ENCODE measurements around the gene LNPK.
"Not testable (repeated sequence)": the region's sequence is repeated elsewhere in the genome, so short reads cannot be mapped to it uniquely, and the experiment has no call there.

LNPK gene

DNA sequence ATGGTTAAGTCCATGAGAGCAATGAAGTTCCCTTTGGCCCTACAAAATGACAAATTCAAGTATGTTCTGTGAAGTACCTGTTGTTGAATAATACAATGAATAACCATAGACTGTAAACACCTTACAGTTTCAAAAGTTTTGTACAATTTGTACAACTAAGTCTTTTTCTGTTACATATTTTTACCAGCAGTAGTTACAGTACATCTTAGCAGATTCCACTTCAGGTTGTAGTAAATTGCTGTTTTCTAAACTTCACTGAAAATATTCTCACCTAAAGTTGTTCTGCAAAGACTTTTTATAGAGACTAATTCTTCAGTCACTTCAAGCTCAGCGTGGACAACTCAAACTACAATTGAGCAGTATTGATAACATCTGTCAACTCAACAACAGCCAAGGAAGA is 28.7 kb downstream of the LNPK start:
- no peak for DNase-seq (ENCODE audit: low read depth in 2 of 2)

DNA sequence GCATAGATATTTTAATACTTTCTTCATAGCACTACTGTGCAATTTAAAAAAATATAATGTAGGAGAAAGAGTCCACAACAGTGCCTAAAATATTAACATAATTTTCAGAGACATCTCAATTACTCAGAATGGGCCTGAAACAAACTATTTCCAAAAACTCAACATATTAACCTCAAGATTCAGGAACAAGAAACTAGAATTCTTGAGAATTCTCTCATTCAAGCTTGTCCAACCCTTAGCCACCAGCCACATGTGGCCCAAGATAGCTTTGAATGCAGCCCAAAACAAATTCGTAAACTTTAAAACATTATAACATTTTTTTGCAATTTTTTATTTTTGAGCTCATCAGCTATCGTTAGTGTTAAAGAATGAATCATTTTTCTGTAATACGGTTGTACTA is 35.2 kb downstream of the LNPK start:
- no peak for DNase-seq (ENCODE audit: low read depth in 2 of 2)

GRCh38 chr2:175965773-175966172 is 36.3 kb downstream of the LNPK start:
- DNase-seq (ENCODE audit: low read depth in 2 of 2): no peak

DNA sequence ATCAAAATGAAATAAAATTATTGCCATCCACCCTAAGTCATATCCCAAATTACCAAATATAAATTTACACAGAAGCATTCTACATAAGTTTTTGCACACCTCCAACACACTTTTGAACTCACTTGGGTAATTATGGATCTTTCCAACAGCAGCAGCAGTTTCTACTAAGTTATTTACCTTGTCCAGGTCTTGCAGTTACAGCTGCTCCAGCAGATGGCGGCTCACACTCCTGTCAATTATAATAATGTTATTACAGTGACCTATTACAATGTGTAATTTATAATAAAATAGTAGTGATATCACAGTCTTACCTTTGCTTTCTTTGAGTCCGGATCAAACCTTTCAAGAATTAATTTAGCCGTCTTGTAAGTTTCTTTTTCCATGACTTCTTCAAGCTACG is 37.9 kb downstream of the LNPK start:
- no peak for DNase-seq (ENCODE audit: low read depth in 2 of 2)

DNA sequence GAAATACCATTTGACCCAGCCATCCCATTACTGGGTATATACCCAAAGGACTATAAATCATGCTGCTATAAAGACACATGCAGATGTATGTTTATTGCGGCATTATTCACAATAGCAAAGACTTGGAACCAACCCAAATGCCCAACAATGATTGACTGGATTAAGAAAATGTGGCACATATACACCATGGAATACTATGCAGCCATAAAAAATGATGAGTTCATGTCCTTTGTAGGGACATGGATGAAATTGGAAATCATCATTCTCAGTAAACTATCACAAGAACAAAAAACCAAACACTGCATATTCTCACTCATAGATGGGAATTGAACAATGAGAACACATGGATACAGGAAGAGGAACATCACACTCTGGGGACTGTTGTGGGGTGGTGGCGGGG is 38.9 kb downstream of the LNPK start:
- not testable (repeated sequence) for DNase-seq (ENCODE audit: low read depth in 2 of 2)

GRCh38 chr2:175957845-175958244 is 44.2 kb downstream of the LNPK start:
- no peak for DNase-seq (ENCODE audit: low read depth in 2 of 2)

- no peak for DNase-seq (ENCODE audit: low read depth in 2 of 2)
Observed at GRCh38 chr2:175955136-175955535, 46.9 kb downstream of the LNPK start.

- DNase-seq (ENCODE audit: low read depth in 2 of 2): no peak
Observed at GRCh38 chr2:175950512-175950911, 51.6 kb downstream of the LNPK start.

DNA sequence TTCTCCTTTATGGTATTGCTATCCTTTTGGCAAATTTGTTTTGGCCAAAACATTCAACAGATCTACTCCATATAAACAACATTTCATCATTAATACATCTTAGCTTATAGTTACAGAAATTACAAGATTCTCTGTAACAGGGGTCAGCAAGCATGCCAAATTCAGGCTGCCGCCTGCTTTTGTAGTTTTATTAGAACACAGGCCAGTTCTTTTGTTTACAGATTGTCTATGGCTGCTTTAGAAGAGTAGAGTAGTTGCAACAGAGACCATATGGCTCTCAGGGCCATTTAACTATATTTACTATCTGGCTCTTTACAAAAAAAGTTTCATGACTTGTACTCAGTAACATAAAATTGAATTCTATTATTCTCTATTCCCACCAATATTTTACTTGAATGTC is 53.9 kb downstream of the LNPK start:
- no peak for DNase-seq (ENCODE audit: low read depth in 2 of 2)

DNA sequence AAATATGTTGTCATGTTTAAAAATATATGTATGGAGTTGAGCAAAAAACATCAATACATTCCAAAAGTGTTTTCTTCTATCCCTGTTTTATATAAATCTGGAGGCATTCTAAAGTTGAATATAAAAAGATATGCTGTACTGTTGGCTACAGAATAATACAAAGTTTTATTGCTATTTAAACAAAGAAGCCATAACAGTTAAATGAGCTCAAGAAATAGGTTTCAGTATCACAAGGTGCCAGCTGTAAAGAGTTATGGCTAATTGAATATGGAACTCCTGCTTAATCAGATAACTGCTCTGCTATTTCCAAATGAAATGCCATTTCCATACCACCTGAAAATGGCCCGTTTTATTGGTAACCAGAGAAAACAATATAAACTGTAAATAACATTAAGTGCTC is 55.0 kb downstream of the LNPK start:
- no peak for DNase-seq (ENCODE audit: low read depth in 2 of 2)

DNA sequence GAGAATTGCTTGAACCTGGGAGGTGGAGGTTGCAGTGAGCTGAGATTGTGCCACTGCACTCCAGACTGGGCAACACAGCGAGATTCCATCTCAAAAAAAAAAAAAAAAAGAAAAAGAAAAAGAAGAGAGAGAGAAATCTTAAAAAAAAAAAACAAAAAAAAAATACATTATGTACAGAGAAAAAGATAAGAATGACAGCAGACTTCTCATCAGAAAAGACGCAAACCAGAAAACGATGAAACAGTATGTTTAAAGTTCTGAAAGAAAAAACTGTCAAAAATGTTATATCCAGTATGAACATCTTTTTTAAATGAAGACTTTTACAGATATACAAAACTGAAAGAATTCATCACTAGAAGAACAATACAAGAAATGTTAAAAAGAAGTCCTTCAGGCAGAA is 60.4 kb downstream of the LNPK start:
- DNase-seq (ENCODE audit: low read depth in 2 of 2): no peak

DNA sequence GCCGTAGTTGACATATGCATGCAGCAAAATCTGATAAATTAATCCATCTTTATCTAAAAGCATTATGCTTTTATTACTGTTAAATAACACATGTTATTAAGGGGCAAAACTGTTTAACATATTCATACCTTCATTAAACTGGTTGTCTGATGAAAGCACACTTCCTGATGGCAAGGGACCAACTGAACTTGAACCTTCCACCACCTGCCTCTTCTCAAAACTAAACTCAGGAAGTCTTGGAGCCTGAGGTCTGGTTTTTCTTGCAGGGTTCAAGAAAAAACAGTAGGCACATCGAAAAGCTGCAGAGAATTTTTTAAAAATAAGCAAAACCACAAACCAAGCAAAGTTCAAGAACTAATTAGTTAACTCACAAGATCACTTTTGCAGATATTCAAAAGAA is 64.9 kb downstream of the LNPK start:
- no peak for DNase-seq (ENCODE audit: low read depth in 2 of 2)

DNA sequence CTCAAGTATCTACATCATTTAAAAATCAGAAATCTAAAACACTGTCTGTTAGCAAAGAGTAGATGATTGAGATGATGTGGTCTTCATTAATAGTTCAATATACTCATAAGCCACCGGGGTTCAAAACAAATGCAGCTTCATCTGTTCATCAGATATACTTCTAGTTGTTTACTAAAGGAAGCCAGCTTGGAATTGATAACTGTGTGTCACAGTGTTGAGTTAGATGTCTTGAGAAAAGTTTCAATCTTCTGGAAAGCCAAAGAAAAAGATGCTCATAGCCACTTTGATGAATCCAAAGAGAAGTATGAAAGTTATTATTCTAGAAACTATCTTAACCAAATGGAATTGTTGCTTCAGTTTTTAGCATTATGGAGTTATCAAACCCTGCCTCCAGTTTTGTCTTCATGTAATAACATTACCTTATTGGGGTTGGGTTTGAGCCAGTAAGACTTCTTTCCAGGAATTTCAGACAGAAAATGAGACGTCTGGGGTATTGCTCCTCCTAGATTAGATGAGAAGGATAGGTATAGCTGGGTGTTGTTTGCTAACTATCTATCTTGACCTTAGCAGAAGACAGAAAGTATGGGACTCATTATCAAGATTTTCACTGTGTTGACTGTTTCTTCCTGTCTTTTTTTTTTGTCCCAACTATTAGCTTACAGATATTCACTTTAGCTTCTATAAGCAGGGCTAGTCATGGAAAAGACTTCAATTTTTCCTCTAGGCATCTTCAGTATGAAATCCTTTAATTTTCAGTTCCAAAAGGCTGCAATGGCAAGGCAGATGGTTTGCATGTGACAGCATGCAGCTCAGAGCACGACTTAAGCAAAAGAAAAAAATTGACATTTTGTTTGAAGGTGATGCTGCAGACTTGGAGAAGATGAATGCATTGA is 66.5 kb downstream of the LNPK start:
- DNase-seq (ENCODE audit: low read depth in 2 of 2): no peak

DNA sequence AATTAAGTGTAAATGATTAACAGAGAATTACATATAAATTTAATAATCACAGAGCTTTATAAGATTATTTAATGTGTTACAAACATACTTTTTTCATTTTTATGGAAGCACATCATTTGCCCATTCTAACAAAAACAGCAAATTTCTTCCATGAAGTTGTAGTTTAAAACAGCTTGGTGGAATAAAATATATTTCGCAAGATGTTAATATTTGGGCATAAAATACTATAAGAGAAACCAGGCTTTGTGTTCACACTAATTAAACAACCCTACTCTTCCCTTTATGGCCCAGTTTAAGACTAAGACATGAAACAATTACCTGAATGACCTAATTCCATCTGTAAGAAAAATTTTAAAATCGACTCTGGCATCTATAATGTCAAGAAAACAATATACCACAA is 69.4 kb downstream of the LNPK start:
- no peak for DNase-seq (ENCODE audit: low read depth in 2 of 2)

DNA sequence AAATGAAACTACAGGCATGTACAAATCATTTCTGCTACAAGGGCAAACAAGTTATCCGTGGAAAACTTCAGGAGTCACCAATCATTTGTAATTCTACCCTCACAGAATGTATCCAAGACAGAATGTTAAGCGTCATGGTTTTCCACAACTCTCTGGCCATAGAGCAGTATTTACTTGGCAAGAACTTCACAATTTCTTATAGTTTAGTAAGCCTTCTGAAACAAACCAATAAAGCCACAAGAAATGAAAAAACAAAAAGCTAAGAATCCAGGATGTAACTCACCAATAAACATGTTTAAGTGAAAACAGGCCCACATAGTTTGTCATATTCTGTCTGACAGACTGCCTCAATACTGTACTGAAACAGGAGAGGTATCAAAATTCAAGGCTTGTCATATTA is 70.3 kb downstream of the LNPK start:
- DNase-seq (ENCODE audit: low read depth in 2 of 2): no peak

DNA sequence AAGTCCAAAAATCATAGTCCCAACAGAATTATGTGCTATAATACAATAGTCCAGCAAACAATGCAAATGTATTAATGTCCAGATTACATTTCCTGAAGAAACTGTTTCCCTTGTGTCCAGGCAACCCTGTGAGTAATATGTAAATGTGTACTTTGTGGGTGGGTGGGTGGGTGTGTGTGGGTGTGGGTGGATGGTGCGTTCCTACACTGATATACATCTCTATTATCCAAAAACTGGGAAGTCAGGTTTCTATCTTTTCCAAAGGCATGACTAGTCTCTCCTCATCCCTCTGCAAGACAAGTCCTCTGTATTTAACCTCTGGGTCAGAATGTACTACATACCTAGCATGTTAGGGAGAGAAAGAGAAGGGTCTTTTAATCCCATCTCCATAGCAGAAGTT is 71.6 kb downstream of the LNPK start:
- DNase-seq (ENCODE audit: low read depth in 2 of 2): no peak

DNA sequence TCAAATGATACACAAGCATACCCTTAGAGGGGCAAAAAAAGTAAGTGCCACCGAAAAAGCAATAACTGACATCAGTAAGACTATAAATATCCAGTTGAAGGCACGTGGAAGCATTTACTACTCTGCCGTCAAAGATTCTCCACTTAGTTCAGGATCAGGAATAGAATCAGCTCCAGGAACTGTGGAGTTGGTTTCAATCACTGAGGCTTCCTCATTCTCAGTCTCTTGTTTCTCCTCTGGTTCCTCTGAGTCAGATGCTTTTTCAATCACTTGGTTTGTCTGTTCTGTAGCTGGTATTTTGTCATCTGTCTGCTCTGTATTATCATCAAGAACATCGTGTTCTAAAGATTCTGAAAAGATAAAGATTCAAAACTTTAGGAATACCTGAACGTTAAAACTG is 72.2 kb downstream of the LNPK start:
- DNase-seq (ENCODE audit: low read depth in 2 of 2): no peak

- DNase-seq (ENCODE audit: low read depth in 2 of 2): no peak
Observed at GRCh38 chr2:175926272-175926671, 75.8 kb downstream of the LNPK start.

DNA sequence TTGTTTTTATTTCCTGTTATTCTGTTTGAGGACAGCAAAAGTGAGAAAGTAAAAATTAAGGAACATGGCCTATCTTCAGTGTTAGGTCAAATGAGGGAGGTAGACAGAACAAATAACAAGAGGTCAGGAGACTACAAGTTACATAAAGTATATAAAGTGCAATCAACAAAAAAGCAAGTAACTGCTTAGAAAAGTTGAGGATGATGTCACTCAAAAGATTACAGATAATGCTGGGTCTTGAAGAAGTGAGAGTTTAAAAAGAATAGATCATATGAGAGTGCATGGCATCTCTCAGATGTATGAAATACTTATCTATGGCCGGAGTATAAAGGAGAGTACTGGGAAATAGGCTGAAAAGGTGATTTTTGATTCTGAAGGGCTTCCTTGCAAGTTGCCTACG is 79.9 kb downstream of the LNPK start:
- DNase-seq (ENCODE audit: low read depth in 2 of 2): no peak

GRCh38 chr2:175918935-175919334 is 83.1 kb downstream of the LNPK start:
- DNase-seq (ENCODE audit: low read depth in 2 of 2): no peak

- no peak for DNase-seq (ENCODE audit: low read depth in 2 of 2)
Observed at GRCh38 chr2:175914846-175915245, 87.2 kb downstream of the LNPK start.

DNA sequence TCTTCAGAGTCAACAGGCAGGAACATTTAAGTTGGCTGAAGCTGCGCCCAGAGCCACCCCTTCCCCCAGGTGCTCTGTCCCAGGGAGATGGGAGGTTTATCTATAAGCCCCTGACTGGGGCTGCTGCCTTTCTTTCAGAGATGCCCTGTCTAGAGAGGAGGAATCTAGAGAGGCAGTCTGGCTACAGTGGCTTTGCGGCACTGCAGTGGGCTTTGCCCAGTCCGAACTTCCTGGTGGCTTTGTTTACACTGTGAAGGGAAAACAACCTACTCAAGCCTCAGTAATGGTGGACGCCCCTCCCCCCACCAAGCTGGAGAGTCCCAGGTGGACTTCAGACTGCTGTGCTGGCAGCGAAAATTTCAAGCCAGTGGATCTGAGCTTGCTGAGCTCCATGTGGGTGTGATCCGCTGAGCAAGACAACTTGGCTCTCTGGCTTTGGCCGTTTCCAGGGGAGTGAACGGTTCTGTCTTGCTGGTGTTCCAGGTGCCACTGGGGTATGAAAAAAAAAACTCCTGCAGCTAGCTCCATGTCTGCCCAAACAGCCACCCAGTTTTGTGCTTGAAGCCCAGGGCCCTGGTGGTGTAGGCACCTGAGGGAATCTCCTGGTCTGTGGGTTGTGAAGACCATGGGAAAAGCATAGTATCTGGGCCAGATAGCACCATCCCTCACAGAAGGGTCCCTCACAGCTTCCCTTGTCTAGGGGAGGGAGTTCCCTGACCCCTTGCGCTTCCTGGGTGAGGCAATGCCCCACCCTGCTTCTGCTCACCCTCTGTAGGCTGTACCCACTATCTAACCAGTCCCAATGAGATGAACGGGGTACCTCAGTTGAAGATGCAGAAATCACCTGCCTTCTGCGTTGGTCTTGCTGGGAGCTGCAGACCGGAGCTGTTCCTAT is 88.0 kb downstream of the LNPK start:
- not testable (repeated sequence) for DNase-seq (ENCODE audit: low read depth in 2 of 2)

DNA sequence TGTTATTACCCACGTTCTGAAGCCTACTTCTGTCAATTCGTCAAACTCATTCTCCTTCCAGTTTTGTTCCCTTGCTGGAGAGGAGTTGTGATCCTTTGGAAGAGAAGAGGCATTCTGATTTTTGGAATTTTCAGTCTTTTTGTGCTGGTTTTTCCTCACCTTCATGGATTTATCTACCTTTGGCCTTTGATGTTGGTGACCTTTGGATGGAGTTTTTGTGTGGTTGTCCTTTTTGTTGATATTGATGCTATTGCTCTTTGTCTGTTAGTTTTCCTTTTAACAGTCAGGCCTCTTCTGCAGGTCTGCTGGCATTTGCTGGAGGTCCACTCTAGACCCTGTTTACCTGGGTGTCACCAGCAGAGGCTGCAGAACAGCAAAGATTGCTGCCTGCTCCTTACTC is 88.8 kb downstream of the LNPK start:
- DNase-seq (ENCODE audit: low read depth in 2 of 2): not testable (repeated sequence)

Data from activated CD8-positive, alpha-beta memory T cell treated with anti-CD3 and anti-CD28 coated beads for 4 hours (primary cell).